Kidney (tissue), 14 donors: Measurements from ENCODE around the gene GMPPA. TPM values are rescaled to one million over a fixed set of nuclear protein-coding genes. Genes with fewer than 3 reads are reported as not detected.

ENCODE experiments used
- DNase-seq, 5 donors: peaks; one replicate each; pipeline ENCODE4 v3.0.0-alpha.2; 2013 to 2020
- FAIRE-seq: peaks from 2 replicates; lab custom pipeline; 2012; peaks lifted over from hg19 to GRCh38; lab: Jason Lieb, UNC
- H3K27ac ChIP-seq, 2 donors: one replicate each; pipeline ENCODE4 v1.7.0; 2013; ENCODE audit warnings: low read depth in 2 of 2, low read length in 2 of 2, inconsistent platforms in 1 of 2
- H3K27me3 ChIP-seq: one replicate; pipeline ENCODE4 v1.7.1; 2013; ENCODE audit warnings: low read length, inconsistent platforms; ENCODE audit not compliant: control insufficient read depth, insufficient read depth
- H3K36me3 ChIP-seq, 3 donors: one replicate each; pipeline versions ENCODE4 v1.7.0 to v1.7.1; 2013; ENCODE audit warnings: low read length in 3 of 3, control low read depth in 1 of 3, inconsistent platforms in 1 of 3; ENCODE audit not compliant: insufficient read depth in 3 of 3, control insufficient read depth in 2 of 3
- H3K4me1 ChIP-seq, 3 donors: one replicate each; pipeline versions ENCODE4 v1.7.0 to v1.7.1; 2013; ENCODE audit warnings: low read length in 3 of 3, inconsistent platforms in 1 of 3, low read depth in 1 of 3; ENCODE audit not compliant: control insufficient read depth in 2 of 3, insufficient read depth in 2 of 3
- H3K4me3 ChIP-seq, 3 donors: one replicate each; pipeline versions ENCODE4 v1.7.0 to v1.8.1; 2013; ENCODE audit warnings: low read length in 3 of 3, control low read depth in 1 of 3, inconsistent platforms in 1 of 3
- H3K9ac ChIP-seq, 3 donors: one replicate each; pipeline versions ENCODE4 v1.7.0 to v1.7.1; 2013; ENCODE audit warnings: low read length in 3 of 3, control low read depth in 1 of 3, inconsistent platforms in 1 of 3
- H3K9me3 ChIP-seq, 3 donors: one replicate each; pipeline versions ENCODE4 v1.7.0 to v1.7.1; 2013; ENCODE audit warnings: low read length in 3 of 3, control low read depth in 1 of 3, inconsistent platforms in 1 of 3; ENCODE audit not compliant: control insufficient read depth in 2 of 3, insufficient read depth in 1 of 3
- CTCF ChIP-seq: IDR thresholded peaks from 3 replicates; pipeline ENCODE4 v1.5.1; 2012; ENCODE audit warnings: mild to moderate bottlenecking, moderate library complexity, borderline replicate concordance; ENCODE audit not compliant: insufficient read depth; ENCODE audit errors: extremely low read depth
- intact Hi-C: fragments of 100-400 bp; cut with DNase I; formaldehyde crosslinking; loops from one replicate; pipeline ENCODE4 v1.11.1; 2022
- polyA plus RNA-seq: library from polyadenylated mRNA; stranded (reverse); fragments of 350-450 nt; fragmentation: Illumina TruSeq; extraction: RNeasy Lipid Tissue Mini Kit (QIAGEN cat#74804); gene quantifications from one replicate; pipeline ENCODE4 v1.2.3, GENCODE V29; 2014; ENCODE audit warnings: low read depth, low replicate concordance; ENCODE audit not compliant: insufficient read depth
- total RNA-seq: library from RNA; stranded (reverse); fragmentation: NEBNext Ultra II Directional; extraction: Animal tissue kit (Norgen Biotek cat#: 25700); gene quantifications from one replicate; pipeline ENCODE4 v1.2.1, GENCODE V29; 2021
- donor health status: control.
- donor health status: control.
- donor health status: control.
- donor health status: control.
- donor health status: control.
- donor health status: DM: yes; HTN: yes; CAD: no.
- donor health status: Normal renal cell carcinoma (clear cell type).

GMPPA gene
- total and polyA plus RNA-seq, 2 donors from 2014 or later: 33.9 to 53.1 TPM

GRCh38 chr2:219464286-219465032 is 34.2 kb upstream of the GMPPA start:
- H3K9me3 ChIP-seq: no peaks in the 10 kb centered on the region
- H3K4me1 ChIP-seq: no peaks in the 10 kb centered on the region
- TF ChIP-seq CTCF: no peak
- H3K27ac ChIP-seq: no peak overlapping the region
- FAIRE-seq (no peak), DNase-seq (peak in 1 of 5 donors; percentile 45)
- no peaks in the 10 kb centered on the region for H3K36me3 ChIP-seq
- no peak overlapping the region for H3K9ac ChIP-seq
- intact Hi-C loops: no loop called here
- no peak overlapping the region for H3K4me3 ChIP-seq
- H3K27me3 ChIP-seq: no peaks in the 10 kb centered on the region

- Histone ChIP-seq H3K9me3 (no peaks in the 10 kb centered on the region), H3K36me3 (no peaks in the 10 kb centered on the region), H3K27ac (no peak overlapping the region), H3K4me1 (no peaks in the 10 kb centered on the region), H3K9ac (no peak overlapping the region), H3K4me3 (no peak overlapping the region), H3K27me3 (no peaks in the 10 kb centered on the region)
- intact Hi-C loops: no loop called here
- DNase-seq (peak in 1 of 5 donors; percentile 75), FAIRE-seq (no peak)
- TF ChIP-seq CTCF: no peak
These were observed 32.8 kb upstream of the GMPPA start for GRCh38 chr2:219465659-219466561.

GRCh38 chr2:219466816-219467735 is 31.6 kb upstream of the GMPPA start:
- TF ChIP-seq CTCF: no peak
- Histone ChIP-seq H3K9me3 (no peaks in the 10 kb centered on the region), H3K27ac (no peak overlapping the region), H3K36me3 (no peaks in the 10 kb centered on the region), H3K4me1 (no peaks in the 10 kb centered on the region), H3K4me3 (no peak overlapping the region), H3K9ac (no peak overlapping the region), H3K27me3 (no peaks in the 10 kb centered on the region)
- DNase-seq: peak in 1 of 5 donors; percentile 59
- intact Hi-C loops: no loop called here
- no peak for FAIRE-seq
